ENCODE measurements around the gene RASAL2. TPM values are rescaled to one million over a fixed set of nuclear protein-coding genes. Genes with fewer than 3 reads are reported as not detected.

The RASAL2 gene
- total RNA-seq, 1 experiment from 2014 or later, result 36.8 TPM

GRCh38 chr1:178356299-178356698, 262.4 kb downstream of the RASAL2 start:
- intact Hi-C loops (cut with micrococcal nuclease; ENCODE audit: unreplicated experiment), result no loop called here
- CTCF ChIA-PET, result no interaction called here
- H3K9me3 Mint-ChIP-seq (ENCODE audit: unreplicated experiment), result peaks cover 14% of the 10 kb centered on the region

GRCh38 chr1:178358456-178358855, 264.6 kb downstream of the RASAL2 start:
- H3K9me3 ChIP-seq, result no peaks in the 10 kb centered on the region; the same call in 1 of the 2 replicates
- intact Hi-C loops (cut with micrococcal nuclease; ENCODE audit: unreplicated experiment), result no loop called here
- H3K27me3 ChIP-seq (replicated peaks; ENCODE audit: control insufficient read depth, insufficient read depth, low read length), result no peaks in the 10 kb centered on the region
- no peak for DNase-seq
- TF ChIP-seq CTCF (IDR thresholded peaks at IDR 0.05; ENCODE audit: insufficient read depth in 1 of 2, low read depth in 1 of 2, low read length in 1 of 2, severe bottlenecking in 1 of 2, unreplicated experiment in 1 of 2), result no peak
- CTCF ChIA-PET, result no interaction called here
- H3K36me3 ChIP-seq (ENCODE audit: control insufficient read depth, insufficient read depth, low read length), result no peaks in the 10 kb centered on the region
- H3K4me3 ChIP-seq (ENCODE audit: low read depth, low read length), result no peak overlapping the region
- H3K4me1 ChIP-seq, result no peaks in the 10 kb centered on the region; the same call in 1 of the 2 replicates
- H3K4me1 Mint-ChIP-seq (ENCODE audit: low read depth, unreplicated experiment), result no peaks in the 10 kb centered on the region
- peaks cover 14% of the 10 kb centered on the region for H3K9me3 Mint-ChIP-seq (ENCODE audit: unreplicated experiment)
- H3K27ac Mint-ChIP-seq (ENCODE audit: unreplicated experiment), result no peak overlapping the region
- no peaks in the 10 kb centered on the region for H3K36me3 Mint-ChIP-seq (ENCODE audit: insufficient read depth, unreplicated experiment)
- no peaks in the 10 kb centered on the region for H3K27me3 Mint-ChIP-seq (ENCODE audit: insufficient read depth, unreplicated experiment)
- no TSS peak for BruUV-seq (replicated peaks)
- no peak overlapping the region for H3K4me3 Mint-ChIP-seq (ENCODE audit: unreplicated experiment)
- POLR2A ChIA-PET, result no interaction called here

More at GRCh38 chr1:178356299-178356698, 262.4 kb downstream of the RASAL2 start:
- Mint-ChIP-seq H3K27ac (ENCODE audit: unreplicated experiment) (no peak overlapping the region), H3K27me3 (ENCODE audit: insufficient read depth, unreplicated experiment) (no peaks in the 10 kb centered on the region), H3K36me3 (ENCODE audit: insufficient read depth, unreplicated experiment) (no peaks in the 10 kb centered on the region), H3K4me3 (ENCODE audit: unreplicated experiment) (no peak overlapping the region), H3K4me1 (ENCODE audit: low read depth, unreplicated experiment) (no peaks in the 10 kb centered on the region)
- no TSS peak for BruUV-seq (replicated peaks)
- Histone ChIP-seq H3K4me1 (no peaks in the 10 kb centered on the region; the same call in 1 of the 2 replicates), H3K9me3 (0 out of 2 replicates have a peak, but pooled peaks cover 3% of the 10 kb centered on the region), H3K4me3 (ENCODE audit: low read depth, low read length) (no peak overlapping the region), H3K36me3 (ENCODE audit: control insufficient read depth, insufficient read depth, low read length) (no peaks in the 10 kb centered on the region), H3K27me3 (replicated peaks; ENCODE audit: control insufficient read depth, insufficient read depth, low read length) (no peaks in the 10 kb centered on the region)
- DNase-seq, result no peak
- POLR2A ChIA-PET, result no interaction called here
- no peak for TF ChIP-seq CTCF (IDR thresholded peaks at IDR 0.05; ENCODE audit: insufficient read depth in 1 of 2, low read depth in 1 of 2, low read length in 1 of 2, severe bottlenecking in 1 of 2, unreplicated experiment in 1 of 2)

- DNase-seq, result no peak
- Histone ChIP-seq H3K27me3 (replicated peaks; ENCODE audit: control insufficient read depth, insufficient read depth, low read length) (no peaks in the 10 kb centered on the region), H3K4me3 (ENCODE audit: low read depth, low read length) (no peak overlapping the region), H3K36me3 (ENCODE audit: control insufficient read depth, insufficient read depth, low read length) (no peaks in the 10 kb centered on the region), H3K9me3 (no peaks in the 10 kb centered on the region; the same call in 1 of the 2 replicates), H3K4me1 (peaks cover 13% of the 10 kb centered on the region)
- intact Hi-C loops (cut with micrococcal nuclease; ENCODE audit: unreplicated experiment), result no loop called here
- H3K9me3 Mint-ChIP-seq (ENCODE audit: unreplicated experiment), result peaks cover 10% of the 10 kb centered on the region
- no peak for TF ChIP-seq CTCF (IDR thresholded peaks at IDR 0.05; ENCODE audit: insufficient read depth in 1 of 2, low read depth in 1 of 2, low read length in 1 of 2, severe bottlenecking in 1 of 2, unreplicated experiment in 1 of 2)
- H3K4me3 Mint-ChIP-seq (ENCODE audit: unreplicated experiment), result no peak overlapping the region
- H3K27me3 Mint-ChIP-seq (ENCODE audit: insufficient read depth, unreplicated experiment), result no peaks in the 10 kb centered on the region
- ChIA-PET POLR2A (no interaction called here), CTCF (no interaction called here)
- H3K27ac Mint-ChIP-seq (ENCODE audit: unreplicated experiment), result no peak overlapping the region
- BruUV-seq (replicated peaks), result no TSS peak
- H3K36me3 Mint-ChIP-seq (ENCODE audit: insufficient read depth, unreplicated experiment), result no peaks in the 10 kb centered on the region
- peaks cover 4% of the 10 kb centered on the region for H3K4me1 Mint-ChIP-seq (ENCODE audit: low read depth, unreplicated experiment)
Observed at GRCh38 chr1:178360421-178360820, 266.5 kb downstream of the RASAL2 start.
